HG03520 (cell line): ENCODE results near the gene RHBDF1.

Source experiments
- ATAC-seq: cut with Tn5 transposase; IDR thresholded peaks from one replicate; pipeline ENCODE4 v1.9.1; 2021; ENCODE audit warnings: mild to moderate bottlenecking, moderate library complexity; ENCODE audit not compliant: unreplicated experiment

RHBDF1 gene

GRCh38 chr16:72561-73548 lies at the start of gene RHBDF1:
RHBDF1 (minus strand) TSS chr16:72631; CDS start chr16:65015, 7,616 bp downstream.
- no peak for ATAC-seq

GRCh38 chr16:120756-121155 lies 48.3 kb upstream of the RHBDF1 start:
- no peak for ATAC-seq

GRCh38 chr16:119835-120491 lies 47.5 kb upstream of the RHBDF1 start:
- no peak for ATAC-seq

- no peak for ATAC-seq
Observed at GRCh38 chr16:119295-119694, 46.9 kb upstream of the RHBDF1 start.

GRCh38 chr16:118857-119256 lies 46.4 kb upstream of the RHBDF1 start:
- ATAC-seq: no peak

GRCh38 chr16:117379-118365 lies 45.2 kb upstream of the RHBDF1 start:
- no peak for ATAC-seq

GRCh38 chr16:116015-116414 lies 43.6 kb upstream of the RHBDF1 start:
- no peak for ATAC-seq

- ATAC-seq: no peak
Observed at GRCh38 chr16:114327-114726, 41.9 kb upstream of the RHBDF1 start.

- no peak for ATAC-seq
Observed at GRCh38 chr16:112153-112840, 39.9 kb upstream of the RHBDF1 start.

GRCh38 chr16:106623-107324 lies 34.3 kb upstream of the RHBDF1 start:
- no peak for ATAC-seq

GRCh38 chr16:105521-105920 lies 33.1 kb upstream of the RHBDF1 start:
- ATAC-seq: no peak

- ATAC-seq: no peak
Observed at GRCh38 chr16:104928-105327, 32.5 kb upstream of the RHBDF1 start.

- no peak for ATAC-seq
Observed at GRCh38 chr16:104355-104754, 31.9 kb upstream of the RHBDF1 start.

GRCh38 chr16:102060-102855 lies 29.8 kb upstream of the RHBDF1 start:
- no peak for ATAC-seq

GRCh38 chr16:101586-101985 lies 29.2 kb upstream of the RHBDF1 start:
- ATAC-seq: no peak

GRCh38 chr16:100989-101388 lies 28.6 kb upstream of the RHBDF1 start:
- no peak for ATAC-seq

- ATAC-seq: no peak
Observed at GRCh38 chr16:97822-98221, 25.4 kb upstream of the RHBDF1 start.

- ATAC-seq: no peak
Observed at GRCh38 chr16:96935-97381, 24.5 kb upstream of the RHBDF1 start.

- no peak for ATAC-seq
Observed at GRCh38 chr16:94918-95265, 22.5 kb upstream of the RHBDF1 start.
